GM18517 (cell line): Measurements from ENCODE around the gene KLC1.

ENCODE experiments used
- ATAC-seq: cut with Tn5 transposase; IDR thresholded peaks from one replicate; pipeline ENCODE4 v1.9.1; 2021; ENCODE audit warnings: mild to moderate bottlenecking, moderate library complexity; ENCODE audit not compliant: unreplicated experiment

Gene KLC1

GRCh38 chr14:103702497-103703432 is 73.8 kb downstream of the KLC1 start:
- no peak for ATAC-seq

GRCh38 chr14:103703433-103704385 is 74.7 kb downstream of the KLC1 start:
- no peak for ATAC-seq

GRCh38 chr14:103704708-103705107 is 75.7 kb downstream of the KLC1 start:
- no peak for ATAC-seq

- no peak for ATAC-seq
Observed at GRCh38 chr14:103705118-103705503, 76.1 kb downstream of the KLC1 start.

GRCh38 chr14:103705504-103706284 is 76.7 kb downstream of the KLC1 start:
- no peak for ATAC-seq

- ATAC-seq = no peak
Observed at GRCh38 chr14:103706551-103707328, 77.7 kb downstream of the KLC1 start.

- no peak for ATAC-seq
Observed at GRCh38 chr14:103707329-103708263, 78.6 kb downstream of the KLC1 start.

- ATAC-seq = no peak
Observed at GRCh38 chr14:103708750-103709187, 79.8 kb downstream of the KLC1 start.

- ATAC-seq = no peak
Observed at GRCh38 chr14:103709814-103710213, 80.8 kb downstream of the KLC1 start.

- no peak for ATAC-seq
Observed at GRCh38 chr14:103710771-103711377, 81.9 kb downstream of the KLC1 start.

- no peak for ATAC-seq
Observed at GRCh38 chr14:103711516-103712431, 82.8 kb downstream of the KLC1 start.

- ATAC-seq = no peak
Observed at GRCh38 chr14:103712633-103713247, 83.7 kb downstream of the KLC1 start.

GRCh38 chr14:103713304-103714062 is 84.5 kb downstream of the KLC1 start:
- ATAC-seq = no peak

GRCh38 chr14:103714063-103714724 is 85.2 kb downstream of the KLC1 start:
- no peak for ATAC-seq
